ENCODE measurements around the gene TXNL4A.
"Not testable (repeated sequence)": the region's sequence is repeated elsewhere in the genome, so short reads cannot be mapped to it uniquely, and the experiment has no call there.

Gene TXNL4A, protein sequence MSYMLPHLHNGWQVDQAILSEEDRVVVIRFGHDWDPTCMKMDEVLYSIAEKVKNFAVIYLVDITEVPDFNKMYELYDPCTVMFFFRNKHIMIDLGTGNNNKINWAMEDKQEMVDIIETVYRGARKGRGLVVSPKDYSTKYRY

DNA sequence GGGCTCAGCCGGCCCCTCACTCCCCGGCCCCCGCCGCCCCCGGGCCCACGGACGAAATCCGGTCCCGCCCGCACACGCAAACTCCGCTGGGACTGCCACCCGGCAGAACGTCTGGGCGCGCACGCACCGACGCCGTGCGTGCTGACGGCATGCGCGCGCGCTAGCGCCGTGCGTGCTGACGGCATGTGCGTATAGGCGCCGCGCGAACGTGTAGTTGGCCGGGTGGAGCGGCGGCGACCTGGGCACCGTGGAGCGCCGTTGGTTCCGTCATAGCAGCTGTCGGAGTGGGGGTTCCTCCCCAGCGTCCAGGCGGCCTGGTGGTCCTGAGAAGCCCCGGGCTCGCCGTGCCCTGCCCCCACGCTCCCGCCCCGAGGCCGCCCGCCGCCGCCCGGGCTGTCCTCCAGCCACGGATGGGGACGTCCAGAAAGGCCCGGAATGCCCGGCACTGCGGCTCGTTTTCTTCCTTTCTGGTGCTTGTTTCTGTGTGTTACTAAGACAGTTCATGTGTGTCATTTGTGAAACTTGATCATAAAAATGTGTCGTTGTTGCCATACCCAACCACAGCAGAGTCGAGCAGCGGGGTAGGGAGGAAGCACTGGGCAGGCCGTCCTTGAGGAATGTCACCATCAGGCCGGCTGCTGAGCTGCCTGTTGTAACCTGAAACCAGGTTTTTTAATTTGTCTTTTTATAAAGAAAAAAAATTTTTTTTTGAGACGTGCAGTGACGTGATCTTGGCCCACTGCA is at the start of gene TXNL4A:
Gene TXNL4A (minus strand): TSS at position 113 of the 744 bp plus-strand sequence. CDS start 171 bp downstream, outside the sequence.
- Mint-ChIP-seq H3K4me1 (ENCODE audit: low read depth) (peaks cover 30% of the 10 kb centered on the region), H3K4me3 (peak within 1 kb of the TSS; percentile 97), H3K9me3 (no peaks in the 10 kb centered on the region), H3K27ac (peak within 1 kb of the TSS; percentile 98), H3K27me3 (ENCODE audit: low read depth) (peaks cover 2% of the 10 kb centered on the region), H3K36me3 (ENCODE audit: low read depth) (peaks cover 18% of the 10 kb centered on the region)
- peak; percentile 86 for DNase-seq (ENCODE audit: low spot score)

DNA sequence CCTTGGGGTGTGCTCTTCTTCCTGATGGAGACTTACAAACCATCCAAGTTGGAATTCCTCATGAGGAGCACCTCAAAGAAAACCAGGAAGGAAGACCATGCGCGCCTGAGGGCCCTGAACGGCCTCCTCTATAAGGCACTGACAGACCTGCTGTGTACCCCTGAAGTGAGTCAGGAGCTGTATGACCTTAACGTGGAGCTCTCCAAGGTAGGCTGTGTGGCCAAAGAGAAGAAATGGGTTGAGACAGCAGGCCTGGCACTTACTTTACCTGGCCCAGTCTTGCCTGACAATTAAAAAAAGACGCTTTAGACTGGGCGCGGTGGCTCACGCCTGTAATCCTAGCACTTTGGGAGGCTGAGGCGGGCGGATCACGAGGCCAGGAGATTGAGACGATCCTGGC is 48.9 kb upstream of the TXNL4A start:
- H3K4me3 Mint-ChIP-seq = no peak overlapping the region
- no peaks in the 10 kb centered on the region for H3K9me3 Mint-ChIP-seq
- no peak overlapping the region for H3K27ac Mint-ChIP-seq
- H3K36me3 Mint-ChIP-seq (ENCODE audit: low read depth) = peaks cover 23% of the 10 kb centered on the region
- no peak for DNase-seq (ENCODE audit: low spot score)
- H3K27me3 Mint-ChIP-seq (ENCODE audit: low read depth) = no peaks in the 10 kb centered on the region
- peaks cover 24% of the 10 kb centered on the region for H3K4me1 Mint-ChIP-seq (ENCODE audit: low read depth)

DNA sequence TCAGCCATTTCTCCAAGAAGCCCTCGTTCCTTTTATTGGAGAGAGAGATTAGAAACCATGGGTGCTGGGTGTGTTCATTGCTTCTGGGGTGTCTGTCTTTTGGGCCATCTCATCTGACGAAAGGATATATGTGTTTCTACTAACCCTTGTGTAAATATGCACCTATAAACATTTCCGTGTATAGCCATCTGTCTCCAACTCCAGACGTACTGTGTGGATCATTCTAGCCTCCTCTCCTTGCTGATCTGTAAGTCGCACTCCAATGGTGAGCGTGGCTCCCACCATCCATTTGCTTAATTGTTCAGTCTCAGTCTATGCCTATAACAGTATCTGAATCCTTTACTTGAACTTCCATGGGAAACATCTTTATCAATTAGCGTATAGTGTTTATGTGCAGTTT is 47.6 kb upstream of the TXNL4A start:
- peaks cover 21% of the 10 kb centered on the region for H3K4me1 Mint-ChIP-seq (ENCODE audit: low read depth)
- no peaks in the 10 kb centered on the region for H3K9me3 Mint-ChIP-seq
- DNase-seq (ENCODE audit: low spot score) = no peak
- no peaks in the 10 kb centered on the region for H3K27me3 Mint-ChIP-seq (ENCODE audit: low read depth)
- H3K36me3 Mint-ChIP-seq (ENCODE audit: low read depth) = peaks cover 17% of the 10 kb centered on the region
- H3K4me3 Mint-ChIP-seq = peak overlapping the region; percentile 93
- no peak overlapping the region for H3K27ac Mint-ChIP-seq

DNA sequence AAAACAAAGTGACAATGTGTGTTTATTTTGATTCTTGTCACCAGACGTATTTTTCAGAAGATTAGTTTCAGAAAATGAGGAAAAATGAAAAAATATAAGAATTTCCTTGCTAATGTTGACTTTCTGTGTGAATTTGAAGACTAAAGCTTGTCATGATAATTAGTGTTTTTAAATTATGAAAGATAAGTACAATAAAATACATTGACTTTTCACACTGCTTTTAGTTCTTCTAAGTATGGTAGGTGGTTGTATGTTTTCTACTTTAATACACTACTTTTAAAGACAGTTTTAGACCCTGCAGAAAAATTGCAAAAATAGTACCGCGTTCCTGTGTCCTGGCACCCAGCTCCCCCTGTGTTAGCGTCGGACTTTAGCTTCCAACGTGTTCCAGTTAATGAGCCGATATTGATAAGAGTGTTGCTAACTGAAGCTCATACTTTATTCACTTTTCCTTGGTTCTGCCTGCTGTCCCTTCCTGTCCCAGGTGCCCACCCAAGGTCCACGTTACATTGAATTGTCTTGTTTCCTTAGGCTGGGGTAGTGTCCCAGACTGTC is 46.6 kb upstream of the TXNL4A start:
- Mint-ChIP-seq H3K4me1 (ENCODE audit: low read depth) (peaks cover 21% of the 10 kb centered on the region), H3K27ac (peak overlapping the region; percentile 94), H3K27me3 (ENCODE audit: low read depth) (no peaks in the 10 kb centered on the region), H3K9me3 (no peaks in the 10 kb centered on the region), H3K36me3 (ENCODE audit: low read depth) (peaks cover 10% of the 10 kb centered on the region), H3K4me3 (peak overlapping the region; percentile 93)
- DNase-seq (ENCODE audit: low spot score) = no peak

DNA sequence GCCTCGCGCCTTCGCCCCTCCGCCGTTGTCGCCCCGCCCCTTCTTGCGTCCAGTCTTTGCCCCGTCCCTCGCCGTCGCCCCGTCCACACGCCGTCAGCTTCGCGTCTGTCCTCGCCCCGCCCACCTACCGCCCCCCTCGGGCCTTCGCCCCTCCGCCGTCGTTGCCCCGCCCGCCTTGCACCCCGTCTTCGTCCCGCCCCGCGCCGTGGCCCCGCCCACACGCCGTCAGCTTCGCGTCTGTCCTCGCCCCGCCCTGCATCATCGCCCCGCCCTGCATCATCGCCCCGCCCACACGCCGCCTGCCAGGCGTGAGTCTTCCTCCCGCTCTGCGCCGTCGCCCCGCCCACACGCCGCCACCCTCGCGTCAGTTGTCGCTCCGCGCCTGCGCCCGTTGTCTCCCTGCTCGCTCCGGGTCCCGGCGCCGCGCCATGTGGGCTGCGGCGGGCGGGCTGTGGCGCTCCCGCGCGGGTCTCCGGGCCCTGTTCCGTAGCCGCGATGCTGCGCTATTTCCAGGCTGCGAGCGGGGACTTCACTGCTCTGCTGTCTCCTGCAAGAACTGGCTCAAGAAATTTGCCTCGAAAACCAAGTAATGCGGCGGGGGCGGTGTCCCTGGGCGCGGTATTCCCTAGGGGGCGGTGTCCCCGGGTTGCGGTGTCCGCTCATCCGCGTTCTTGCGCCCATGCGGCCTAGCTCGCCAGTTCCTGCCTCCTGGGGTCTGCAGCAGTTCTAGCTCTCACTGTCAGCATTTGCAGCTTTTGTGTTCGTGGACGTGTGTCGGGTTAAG is 45.9 kb upstream of the TXNL4A start, which contains the start of gene RBFA:
Gene RBFA (plus strand): TSS at position 367 of the 784 bp plus-strand sequence. CDS start 62 bp downstream, at position 429.
- peak; percentile 98 for DNase-seq (ENCODE audit: low spot score)
- peaks cover 4% of the 10 kb centered on the region for H3K9me3 Mint-ChIP-seq
- H3K4me1 Mint-ChIP-seq (ENCODE audit: low read depth) = peaks cover 21% of the 10 kb centered on the region
- H3K36me3 Mint-ChIP-seq (ENCODE audit: low read depth) = peaks cover 5% of the 10 kb centered on the region
- H3K27ac Mint-ChIP-seq = peak within 1 kb of the TSS; percentile 94
- no peaks in the 10 kb centered on the region for H3K27me3 Mint-ChIP-seq (ENCODE audit: low read depth)
- peak within 1 kb of the TSS; percentile 93 for H3K4me3 Mint-ChIP-seq

DNA sequence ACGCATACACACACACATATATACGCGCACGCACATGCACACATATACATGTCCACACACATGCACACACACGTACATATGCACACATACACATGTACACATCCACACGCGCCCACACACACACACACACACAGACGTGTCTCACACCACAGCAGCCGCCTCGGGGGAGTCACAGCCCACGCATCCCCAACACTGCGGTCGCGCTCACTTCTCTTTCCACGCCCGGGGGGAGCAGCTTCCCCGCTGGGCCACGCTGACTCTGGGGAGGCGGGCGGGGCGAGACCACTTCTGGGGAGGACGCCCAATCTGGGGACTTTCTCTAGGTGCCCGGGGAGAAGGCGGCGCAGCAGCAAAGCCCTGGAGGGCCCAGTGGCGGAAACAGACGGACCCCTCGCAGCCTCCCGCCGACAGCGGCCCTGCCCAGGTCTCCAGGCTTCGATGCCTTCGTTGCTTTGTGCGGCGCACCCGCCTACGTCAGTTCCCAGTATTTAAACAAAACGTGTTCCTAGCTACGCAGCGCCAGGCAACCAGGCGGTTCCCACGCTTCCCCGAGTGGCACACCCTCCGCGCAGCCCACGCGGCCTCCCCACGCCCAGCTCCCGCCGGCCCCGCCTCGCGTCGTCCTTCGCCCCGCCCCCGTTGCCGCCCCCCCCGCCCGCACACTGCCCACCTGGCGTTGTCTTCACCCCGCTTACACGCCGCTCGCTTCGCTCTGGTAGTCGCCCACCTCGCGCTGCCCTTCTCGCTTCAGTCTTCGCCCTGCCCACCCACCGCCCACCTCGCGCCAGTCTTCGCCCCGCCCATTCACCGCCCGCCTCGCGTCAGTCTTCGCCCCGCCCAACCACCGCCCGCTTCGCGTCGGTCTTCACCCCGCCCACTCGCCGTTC is 45.1 kb upstream of the TXNL4A start:
- Mint-ChIP-seq H3K27me3 (ENCODE audit: low read depth) (no peaks in the 10 kb centered on the region), H3K4me1 (ENCODE audit: low read depth) (peaks cover 21% of the 10 kb centered on the region), H3K9me3 (peaks cover 4% of the 10 kb centered on the region), H3K27ac (peak overlapping the region; percentile 94), H3K4me3 (peak overlapping the region; percentile 93), H3K36me3 (ENCODE audit: low read depth) (peaks cover 4% of the 10 kb centered on the region)
- peak; percentile 79 for DNase-seq (ENCODE audit: low spot score)

DNA sequence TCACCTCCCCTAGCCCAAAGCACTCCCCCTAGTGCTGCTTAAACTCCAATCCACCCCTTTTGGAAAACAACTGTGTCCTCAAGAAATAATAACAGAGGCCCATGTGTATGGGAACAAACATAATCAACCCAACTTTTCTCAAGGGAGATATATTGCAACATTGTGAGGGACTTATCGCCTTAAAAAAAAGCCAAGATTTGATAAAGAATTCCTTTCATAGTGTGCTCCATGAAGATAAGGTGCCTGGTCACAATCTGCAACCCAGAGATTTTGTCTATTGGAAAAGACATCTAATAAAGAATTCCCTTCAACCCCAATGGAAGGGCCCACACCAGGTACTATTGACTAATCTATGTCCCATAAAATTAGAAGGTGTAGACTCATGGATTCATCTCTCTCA is 41.3 kb upstream of the TXNL4A start:
- H3K9me3 Mint-ChIP-seq = peaks cover 32% of the 10 kb centered on the region
- peaks cover 5% of the 10 kb centered on the region for H3K36me3 Mint-ChIP-seq (ENCODE audit: low read depth)
- H3K27ac Mint-ChIP-seq = no peak overlapping the region
- H3K4me3 Mint-ChIP-seq = no peak overlapping the region
- DNase-seq (ENCODE audit: low spot score) = no peak
- no peaks in the 10 kb centered on the region for H3K27me3 Mint-ChIP-seq (ENCODE audit: low read depth)
- peaks cover 7% of the 10 kb centered on the region for H3K4me1 Mint-ChIP-seq (ENCODE audit: low read depth)

DNA sequence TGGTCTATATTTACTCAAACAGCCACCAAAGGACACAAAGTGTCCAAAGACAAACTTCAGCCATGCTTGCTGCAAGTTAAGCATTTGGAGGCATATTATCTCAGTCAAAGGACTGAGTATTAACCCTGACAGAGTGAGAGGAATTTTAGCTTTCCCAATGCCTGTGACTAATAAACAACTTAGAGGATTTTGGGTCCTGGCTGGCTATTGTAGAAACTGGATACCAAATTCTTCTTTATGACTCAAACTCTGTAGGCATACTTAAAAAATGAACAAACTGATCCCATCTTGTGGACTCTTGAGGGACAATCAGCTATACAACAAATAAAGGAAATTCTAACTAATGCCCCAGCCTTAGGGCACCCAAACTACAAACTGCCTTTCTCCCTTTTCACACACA is 39.4 kb upstream of the TXNL4A start:
- not testable (repeated sequence) for H3K27me3 Mint-ChIP-seq (ENCODE audit: low read depth)

DNA sequence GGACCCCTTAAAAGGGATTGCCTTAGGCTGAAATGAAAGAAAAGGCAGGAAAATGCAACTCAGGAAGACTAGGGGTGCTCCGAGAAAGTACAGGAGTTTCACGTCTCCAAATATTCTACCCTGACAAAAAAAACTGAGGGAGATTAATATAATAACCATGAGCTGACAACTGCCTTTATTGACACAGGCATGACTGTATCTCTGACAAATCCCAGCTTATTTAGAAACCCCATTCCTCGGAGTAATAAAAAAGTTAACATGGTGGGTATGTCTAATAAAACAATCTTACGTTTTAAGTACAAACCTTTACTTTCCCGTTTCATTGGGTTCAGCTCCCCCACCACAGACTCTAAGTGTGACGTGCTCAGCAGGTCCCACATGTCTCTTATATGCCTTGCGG is 38.0 kb upstream of the TXNL4A start:
- H3K9me3 Mint-ChIP-seq = peaks cover 64% of the 10 kb centered on the region
- H3K27me3 Mint-ChIP-seq (ENCODE audit: low read depth) = no peaks in the 10 kb centered on the region
- H3K27ac Mint-ChIP-seq = no peak overlapping the region
- H3K4me3 Mint-ChIP-seq = no peak overlapping the region
- no peak for DNase-seq (ENCODE audit: low spot score)
- peaks cover 10% of the 10 kb centered on the region for H3K36me3 Mint-ChIP-seq (ENCODE audit: low read depth)
- H3K4me1 Mint-ChIP-seq (ENCODE audit: low read depth) = no peaks in the 10 kb centered on the region

More for the DNA sequence above, 39.4 kb upstream of the TXNL4A start:
- H3K36me3 Mint-ChIP-seq (ENCODE audit: low read depth); H3K27ac Mint-ChIP-seq; DNase-seq (ENCODE audit: low spot score); H3K4me1 Mint-ChIP-seq (ENCODE audit: low read depth); H3K4me3 Mint-ChIP-seq: not testable (repeated sequence)
- peaks cover 51% of the 10 kb centered on the region for H3K9me3 Mint-ChIP-seq

DNA sequence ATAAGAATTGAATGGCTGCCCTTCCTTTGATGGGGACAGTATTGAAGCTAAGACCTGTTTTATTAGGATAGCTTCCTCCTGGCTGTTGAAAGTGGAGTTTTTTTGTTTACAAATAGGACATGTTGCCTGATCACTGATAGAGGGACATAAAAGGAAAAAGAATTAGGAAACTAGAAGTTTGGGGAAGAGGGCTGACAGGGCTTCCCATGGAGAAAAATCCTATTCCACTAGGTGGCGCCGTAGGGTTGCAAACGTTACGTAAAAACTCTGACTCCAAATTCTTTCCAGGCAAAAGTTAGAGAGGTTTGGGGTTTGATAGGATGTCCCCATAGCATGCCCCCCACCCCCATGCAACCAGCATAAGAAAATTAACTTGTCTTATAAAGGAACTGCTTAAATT is 34.8 kb upstream of the TXNL4A start:
- peaks cover 68% of the 10 kb centered on the region for H3K9me3 Mint-ChIP-seq
- H3K4me1 Mint-ChIP-seq (ENCODE audit: low read depth) = no peaks in the 10 kb centered on the region
- H3K36me3 Mint-ChIP-seq (ENCODE audit: low read depth) = peaks cover 10% of the 10 kb centered on the region
- no peak overlapping the region for H3K4me3 Mint-ChIP-seq
- H3K27ac Mint-ChIP-seq = no peak overlapping the region
- no peaks in the 10 kb centered on the region for H3K27me3 Mint-ChIP-seq (ENCODE audit: low read depth)
- DNase-seq (ENCODE audit: low spot score) = no peak

DNA sequence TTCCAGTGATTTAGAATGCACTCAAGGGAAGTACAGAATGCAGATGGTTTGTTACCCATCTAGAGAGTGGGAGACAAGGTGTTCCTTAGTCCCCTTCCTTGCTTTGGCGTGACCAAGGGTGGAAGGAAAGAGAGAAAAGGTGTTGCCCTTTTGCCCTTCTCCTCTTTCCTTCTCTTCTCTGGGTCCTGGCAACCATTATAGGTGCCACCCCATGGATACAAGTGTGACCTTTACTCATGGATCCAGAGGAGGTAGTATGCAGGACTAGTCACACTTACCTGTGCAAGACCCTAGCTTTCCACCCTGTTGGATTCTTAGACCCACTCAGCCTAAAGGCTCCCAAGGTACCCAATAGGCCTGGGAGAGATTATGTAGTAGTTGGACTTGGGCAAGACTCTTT is 34.2 kb upstream of the TXNL4A start:
- Mint-ChIP-seq H3K9me3 (peaks cover 68% of the 10 kb centered on the region), H3K27ac (no peak overlapping the region), H3K27me3 (ENCODE audit: low read depth) (no peaks in the 10 kb centered on the region), H3K36me3 (ENCODE audit: low read depth) (peaks cover 10% of the 10 kb centered on the region), H3K4me1 (ENCODE audit: low read depth) (no peaks in the 10 kb centered on the region), H3K4me3 (no peak overlapping the region)
- no peak for DNase-seq (ENCODE audit: low spot score)

DNA sequence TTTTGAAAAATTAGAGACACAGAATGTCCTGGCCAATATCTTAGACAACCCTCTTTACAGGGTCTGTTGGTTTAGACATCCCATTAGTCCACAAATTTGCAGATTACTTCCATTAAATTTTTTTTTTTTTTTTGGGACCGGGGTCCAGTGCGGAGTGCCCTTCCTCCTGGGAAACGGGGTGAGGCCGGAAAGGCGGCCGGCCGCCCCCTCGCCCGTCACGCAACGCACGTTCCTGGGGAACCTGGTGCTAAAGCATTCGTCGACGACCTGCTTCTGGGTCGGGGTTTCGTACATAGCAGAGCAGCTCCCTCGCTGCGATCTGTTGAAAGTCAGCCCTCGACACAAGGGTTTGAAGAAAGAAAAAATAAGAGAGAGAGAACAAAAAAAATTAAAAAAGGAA is 24.4 kb upstream of the TXNL4A start:
- DNase-seq (ENCODE audit: low spot score) = no peak
- H3K9me3 Mint-ChIP-seq = peaks cover 35% of the 10 kb centered on the region
- no peak overlapping the region for H3K27ac Mint-ChIP-seq
- no peak overlapping the region for H3K4me3 Mint-ChIP-seq
- H3K27me3 Mint-ChIP-seq (ENCODE audit: low read depth) = no peaks in the 10 kb centered on the region
- no peaks in the 10 kb centered on the region for H3K4me1 Mint-ChIP-seq (ENCODE audit: low read depth)
- no peaks in the 10 kb centered on the region for H3K36me3 Mint-ChIP-seq (ENCODE audit: low read depth)

DNA sequence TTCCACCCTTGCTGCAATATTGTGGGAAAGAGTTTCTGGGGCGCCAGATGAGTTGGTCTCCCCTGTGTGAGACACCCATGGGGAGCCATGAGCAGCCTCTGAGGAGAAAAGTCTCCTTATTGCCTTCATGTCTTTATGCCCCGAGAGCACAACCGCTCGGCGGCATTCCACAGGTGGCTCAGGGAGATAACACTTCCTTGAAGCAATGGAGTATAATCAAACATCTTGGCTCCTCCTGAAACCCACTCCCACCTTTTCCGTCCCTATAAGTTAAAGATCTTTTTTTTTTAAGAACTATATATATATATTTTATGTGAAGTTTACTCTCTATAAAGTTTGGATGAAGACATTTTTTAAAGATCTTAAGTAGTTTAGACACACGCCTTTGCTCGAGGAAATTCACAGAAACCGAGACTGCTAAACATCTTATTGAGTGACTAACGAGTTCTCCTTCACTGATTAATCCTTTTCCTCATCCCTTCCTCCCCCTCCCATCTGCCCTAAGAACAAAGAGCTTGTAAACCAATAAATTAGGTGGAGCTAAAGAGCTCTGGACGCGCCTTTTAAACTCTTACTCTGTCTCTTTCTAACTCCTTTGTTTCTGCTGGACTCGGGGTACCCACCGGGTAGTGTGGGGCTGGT is 23.3 kb upstream of the TXNL4A start:
- DNase-seq (ENCODE audit: low spot score); H3K4me3 Mint-ChIP-seq; H3K36me3 Mint-ChIP-seq (ENCODE audit: low read depth); H3K4me1 Mint-ChIP-seq (ENCODE audit: low read depth); H3K27ac Mint-ChIP-seq; H3K27me3 Mint-ChIP-seq (ENCODE audit: low read depth): not testable (repeated sequence)
- peaks cover 35% of the 10 kb centered on the region for H3K9me3 Mint-ChIP-seq
